Stimulated activated CD8-positive, alpha-beta memory T cell treated with anti-CD3 and anti-CD28 coated beads, Interleukin-2, amount 100 ng/mL, for 48 hours (primary cell): ENCODE data around the gene SH2B3.
"Not testable (repeated sequence)": the region's sequence is repeated elsewhere in the genome, so short reads cannot be mapped to it uniquely, and the experiment has no call there.

Experiments used
- DNase-seq, 2 donors: peaks; one replicate each; pipeline ENCODE4 v3.0.0-alpha.2; 2020; ENCODE audit warnings: low read depth in 2 of 2

Gene SH2B3

DNA sequence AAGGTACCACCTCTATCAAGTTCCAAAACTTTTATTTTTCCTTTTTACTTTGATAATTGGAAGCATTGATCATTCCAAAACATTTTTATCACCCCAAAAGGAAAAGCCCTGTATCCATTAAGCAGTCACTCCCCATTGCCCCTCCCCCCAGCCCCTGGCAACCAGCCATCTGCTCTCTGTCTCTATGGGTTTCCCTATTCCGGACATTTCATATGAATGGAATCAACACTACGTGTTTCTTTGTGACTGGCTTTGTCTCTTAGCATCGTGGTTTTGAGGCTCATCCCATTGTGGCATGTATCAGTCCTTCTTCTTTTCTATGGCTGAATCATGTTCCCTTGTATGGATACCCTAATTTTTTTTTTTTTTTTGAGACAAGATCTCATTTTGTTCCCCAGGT, 18.8 kb upstream of the SH2B3 start:
- no peak for DNase-seq

DNA sequence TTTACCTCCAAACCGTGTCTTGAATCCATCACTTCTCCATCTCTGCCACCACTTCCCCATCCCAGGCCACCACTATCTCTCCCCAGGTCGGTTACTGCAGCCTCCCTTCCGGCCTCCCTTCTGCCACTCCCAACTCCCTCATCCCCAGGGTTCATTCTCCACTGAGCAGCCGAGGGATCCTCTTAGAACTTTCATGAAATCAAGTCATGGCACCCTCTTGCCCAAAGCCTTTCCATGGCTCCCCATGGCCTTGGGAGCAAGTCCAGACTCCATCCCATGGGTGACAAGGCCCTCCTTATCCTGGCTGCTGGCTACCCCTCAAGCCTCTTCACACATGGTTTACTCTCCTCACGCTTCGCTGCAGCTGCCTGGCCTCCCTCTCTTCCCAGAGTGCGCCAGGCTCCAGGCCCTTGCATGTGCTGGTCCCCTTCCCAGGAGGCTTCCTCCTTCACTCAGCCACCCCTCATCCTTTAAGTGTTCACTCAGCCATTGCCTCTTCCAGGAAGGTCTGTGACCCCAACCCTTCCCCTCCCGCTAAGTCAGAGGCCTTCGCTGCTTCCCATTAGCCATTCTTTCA, 17.9 kb upstream of the SH2B3 start:
- no peak for DNase-seq

DNA sequence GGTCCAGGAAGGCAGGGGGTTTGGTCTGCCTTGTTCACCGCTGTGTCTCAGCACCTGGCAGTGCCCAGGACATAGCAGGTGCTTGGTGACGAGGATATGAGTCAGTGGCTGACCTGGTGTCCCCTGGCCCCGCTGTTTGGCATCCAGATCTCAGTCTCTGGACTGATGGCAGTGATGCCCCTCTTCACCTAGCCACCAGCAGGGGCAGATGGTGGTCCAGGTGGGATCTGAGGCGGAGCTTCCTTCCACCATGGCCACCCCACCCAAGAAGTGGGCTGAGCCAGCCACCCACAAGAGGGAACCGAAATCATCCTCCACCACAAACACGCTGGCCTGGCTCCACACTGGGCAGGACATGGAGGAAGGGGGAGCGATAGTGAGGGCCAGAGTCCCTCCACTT, 16.1 kb upstream of the SH2B3 start:
- no peak for DNase-seq

DNA sequence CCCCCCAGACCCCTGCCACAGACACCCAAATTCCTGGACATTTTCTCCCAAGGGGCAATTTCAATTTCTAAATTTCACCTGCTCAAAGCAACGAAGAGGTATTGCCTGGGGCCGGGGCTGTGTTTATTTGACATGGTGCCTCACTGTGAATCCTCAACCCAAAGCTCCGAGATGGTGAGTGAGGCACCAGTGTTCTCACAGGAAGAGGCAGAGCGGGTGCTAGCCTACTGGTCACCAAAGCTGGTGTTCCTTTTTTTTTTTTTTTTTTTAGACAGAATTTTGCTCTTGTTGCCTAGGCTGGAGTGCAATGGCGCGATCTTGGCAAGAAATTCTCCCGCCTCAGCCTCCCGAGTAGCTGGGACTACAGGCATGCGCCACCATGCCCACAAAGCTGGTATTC, 14.8 kb upstream of the SH2B3 start:
- no peak for DNase-seq

DNA sequence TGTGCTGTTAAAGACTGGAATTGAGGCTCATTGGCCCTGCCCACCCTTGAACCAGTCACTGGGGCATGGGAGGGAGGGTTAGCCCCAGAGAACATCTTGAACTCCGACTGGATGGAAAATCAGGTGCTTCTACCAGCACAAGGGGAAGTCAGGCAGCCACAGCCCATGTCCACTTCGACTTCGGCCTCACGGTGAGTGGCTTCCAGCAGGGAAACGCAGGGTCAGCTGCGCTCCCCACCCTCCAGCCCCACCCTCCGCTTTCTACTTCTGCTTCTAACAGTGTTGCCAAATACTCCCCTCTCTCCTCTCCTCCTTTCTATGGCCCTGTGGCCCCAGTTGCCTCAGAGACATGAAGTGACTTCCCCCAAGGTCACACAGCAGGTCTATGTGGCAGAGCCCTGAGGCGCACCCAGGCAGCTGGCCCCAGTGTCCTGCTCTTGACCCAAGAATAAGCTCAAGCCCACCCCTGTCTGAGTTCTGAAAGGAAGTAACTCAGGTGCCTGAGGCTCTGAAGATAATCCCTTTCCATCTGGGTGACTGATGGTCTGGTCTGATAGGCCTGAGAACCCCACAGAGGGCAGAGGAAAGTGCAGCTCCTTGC, 11.9 kb upstream of the SH2B3 start:
- no peak for DNase-seq

DNA sequence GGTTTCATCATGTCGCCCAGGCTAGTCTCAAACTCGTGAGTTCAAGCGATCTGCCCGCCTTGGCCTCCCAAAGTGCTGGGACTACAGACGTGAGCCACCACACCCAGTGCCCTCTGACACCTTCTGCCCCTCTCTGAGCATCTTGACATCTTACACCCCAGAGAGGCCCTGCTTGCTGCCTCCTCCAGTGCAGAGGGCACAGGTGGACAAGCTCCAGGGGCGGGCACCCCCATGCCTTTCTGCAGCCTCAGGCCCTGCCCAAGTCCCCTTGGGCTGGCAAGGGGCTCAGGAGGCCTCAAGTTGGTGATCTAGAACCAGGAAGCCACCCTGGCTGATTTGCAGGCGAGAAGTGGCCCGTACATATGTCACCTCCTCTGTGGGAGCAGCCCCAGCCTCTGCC, 11.2 kb upstream of the SH2B3 start:
- no peak for DNase-seq

DNA sequence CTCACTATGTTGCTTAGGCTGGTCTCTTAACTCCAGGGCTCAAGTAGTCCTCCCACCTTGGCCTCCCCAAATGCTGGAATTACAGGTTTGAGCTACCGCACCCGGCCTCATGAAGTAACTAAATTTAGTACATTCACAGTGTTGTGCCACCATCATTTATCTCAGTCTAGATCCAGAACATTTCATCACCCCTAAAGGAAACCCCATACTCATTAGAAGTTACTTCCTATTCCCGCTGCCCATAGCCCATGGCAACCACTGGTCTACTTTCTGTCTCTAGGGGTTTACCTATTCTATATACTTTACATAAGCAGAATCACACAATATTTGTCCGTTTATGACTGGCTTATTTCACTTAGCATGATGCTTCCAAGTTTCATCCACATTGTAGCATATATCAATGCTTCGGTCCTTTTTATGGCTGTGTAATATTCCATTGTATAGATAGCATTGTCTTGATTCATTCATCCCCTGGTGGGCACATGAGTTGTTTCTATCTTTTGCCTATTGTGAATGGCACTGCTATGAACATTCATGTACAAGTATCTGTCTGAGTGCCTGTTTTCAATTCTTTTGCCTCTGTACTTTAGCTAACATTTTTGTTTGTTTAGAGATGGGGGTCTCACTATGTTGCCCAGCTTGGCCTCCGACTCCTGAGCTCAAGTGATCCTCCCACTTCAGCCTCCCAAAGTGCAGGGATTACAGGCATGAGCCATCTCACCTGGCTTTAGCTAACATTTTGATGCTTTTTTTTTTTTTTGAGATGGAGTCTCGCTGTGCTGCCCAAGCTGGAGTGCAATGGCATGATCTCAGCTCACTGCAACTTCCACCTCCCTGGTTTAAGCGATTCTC, 10.2 kb upstream of the SH2B3 start:
- DNase-seq: no peak

DNA sequence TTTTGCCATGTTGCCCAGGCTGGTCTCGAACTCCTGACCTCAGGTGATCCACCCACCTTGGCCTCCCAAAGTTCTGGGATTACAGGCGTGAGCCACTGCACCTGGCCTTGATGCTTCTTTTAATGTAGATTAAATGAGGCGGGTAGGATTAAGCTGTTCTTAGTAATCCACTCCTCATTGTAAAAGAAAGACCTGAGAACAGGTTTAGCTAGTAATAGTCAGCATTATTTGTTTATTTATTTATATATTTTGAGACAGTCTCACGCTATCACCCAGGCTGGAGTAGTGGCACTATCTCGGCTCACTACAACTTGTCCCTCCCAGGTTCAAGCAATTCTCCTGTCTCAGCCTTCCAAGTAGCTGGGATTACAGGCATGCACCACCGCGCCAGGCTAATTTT, 9.5 kb upstream of the SH2B3 start:
- not testable (repeated sequence) for DNase-seq

DNA sequence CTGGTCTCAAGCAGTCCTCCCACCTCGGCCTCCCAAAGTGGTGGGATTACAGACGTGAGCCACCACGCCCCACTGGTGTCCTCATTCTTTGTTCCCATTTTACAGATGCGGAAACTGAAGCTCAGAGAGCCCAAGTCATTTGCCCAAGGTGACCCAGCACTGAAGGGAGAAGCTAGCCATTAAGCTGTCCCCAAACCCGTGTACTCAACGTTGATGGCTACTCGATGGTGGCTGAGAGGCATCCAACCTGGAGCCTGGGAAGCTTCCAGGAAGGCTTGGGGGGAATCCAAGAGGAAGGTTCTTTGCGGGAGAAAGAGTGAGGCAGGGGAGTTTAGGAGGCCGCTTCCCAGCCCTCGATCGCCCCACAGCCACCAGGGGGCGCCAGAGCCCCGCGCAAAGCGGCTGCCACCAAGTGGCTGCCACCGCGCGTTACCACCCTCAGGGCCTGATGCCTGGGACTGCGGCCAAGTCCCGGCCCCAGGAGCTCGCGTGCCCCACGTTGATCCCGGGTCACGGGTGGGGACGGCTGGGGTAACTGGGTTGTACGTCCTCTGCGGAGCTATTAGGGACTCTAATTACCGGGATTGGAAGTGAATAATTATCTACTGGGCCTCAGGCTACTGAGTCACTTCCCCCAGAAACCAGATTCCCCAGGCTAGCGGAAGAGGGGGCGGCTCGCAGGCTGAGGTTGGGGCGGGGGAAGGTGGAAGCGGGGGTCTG, 8.8 kb upstream of the SH2B3 start:
- peak; percentile 81 to 86 for DNase-seq

DNA sequence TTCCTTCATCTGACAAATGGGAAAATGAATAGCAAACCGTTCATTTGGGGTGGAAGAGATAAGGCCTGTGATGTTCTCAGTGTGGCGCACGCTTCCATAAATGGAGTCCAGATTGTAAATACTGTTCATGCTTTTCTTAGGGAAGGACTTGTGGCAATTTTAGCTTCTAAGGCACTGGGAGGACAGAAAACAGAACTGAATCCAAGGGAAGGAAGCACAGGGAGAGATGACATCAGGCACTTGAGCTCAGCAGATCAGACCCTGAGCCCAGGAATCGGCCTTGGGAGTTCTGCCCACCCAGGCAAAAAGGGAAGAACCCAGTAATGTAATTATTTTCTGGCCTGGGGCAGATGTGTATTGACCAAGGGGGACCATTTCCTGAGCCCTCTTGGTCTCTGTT, 7.2 kb upstream of the SH2B3 start:
- DNase-seq: no peak

DNA sequence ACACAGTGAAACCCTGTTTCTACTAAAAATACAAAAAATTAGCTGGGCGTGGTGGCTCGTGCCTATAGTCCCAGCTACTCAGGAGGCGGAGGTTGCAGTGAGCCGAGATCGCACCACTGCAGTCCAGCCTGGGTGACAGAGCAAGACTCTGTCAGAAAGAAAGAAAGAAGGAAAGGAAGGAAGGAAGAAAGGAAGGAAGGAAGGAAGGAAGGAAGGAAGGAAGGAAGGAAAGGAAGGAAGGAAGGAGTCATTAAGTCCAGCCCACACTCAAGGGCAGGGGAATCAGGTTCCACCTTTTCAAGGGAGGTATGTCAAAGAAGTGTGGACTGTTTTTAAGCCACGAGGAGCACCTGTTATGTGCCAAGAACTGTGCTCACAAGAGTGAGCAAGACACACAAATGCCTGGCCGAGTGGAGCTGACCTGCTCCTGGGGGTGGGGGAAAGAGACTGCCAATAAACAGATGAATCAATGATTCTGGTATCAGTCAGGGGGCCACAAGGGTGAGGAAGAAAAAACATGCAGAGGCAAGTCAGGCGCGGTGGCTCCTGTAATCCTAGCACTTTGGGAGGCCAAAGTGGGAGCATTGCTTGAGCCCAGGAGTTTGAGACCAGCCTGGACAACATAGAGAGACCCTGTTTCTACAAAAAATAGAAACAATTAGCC, 5.8 kb upstream of the SH2B3 start:
- DNase-seq: not testable (repeated sequence)

DNA sequence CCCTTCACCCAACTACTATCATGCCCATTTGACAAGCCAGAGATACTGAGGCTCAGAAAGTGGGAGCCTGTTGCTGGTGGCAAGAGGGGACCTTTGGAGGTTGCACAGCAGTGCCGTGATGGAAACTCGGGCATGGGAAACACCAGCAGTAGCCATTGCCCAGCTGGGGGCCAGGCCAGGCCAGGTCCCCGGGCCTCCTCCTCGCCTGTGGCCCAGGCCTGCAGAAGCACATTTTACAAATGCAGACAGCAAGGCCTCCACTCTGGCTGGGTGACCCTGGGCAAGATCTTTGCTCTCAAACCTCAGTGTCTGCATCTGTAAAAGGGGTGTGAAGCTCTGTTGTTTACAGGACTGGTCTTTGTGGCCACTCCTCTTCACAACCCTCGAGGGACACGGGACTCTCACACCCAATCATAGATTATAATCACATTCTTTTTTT, 4.5 kb upstream of the SH2B3 start:
- no peak for DNase-seq

DNA sequence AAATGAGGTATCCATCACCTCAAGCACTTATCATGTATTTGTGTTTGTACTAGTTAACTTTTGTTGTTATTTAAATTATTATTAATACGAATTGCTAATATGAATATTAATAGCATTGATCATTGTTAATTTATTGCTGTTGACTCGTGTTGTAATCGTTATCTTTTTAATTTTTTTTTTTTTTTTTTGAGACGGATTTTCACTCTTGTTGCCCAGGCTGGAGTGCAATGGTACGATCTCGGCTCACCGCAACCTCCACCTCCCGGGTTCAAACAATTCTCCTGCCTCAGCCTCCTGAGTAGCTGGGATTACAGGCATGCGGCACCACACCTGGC, 3.3 kb upstream of the SH2B3 start:
- DNase-seq: not testable (repeated sequence)

DNA sequence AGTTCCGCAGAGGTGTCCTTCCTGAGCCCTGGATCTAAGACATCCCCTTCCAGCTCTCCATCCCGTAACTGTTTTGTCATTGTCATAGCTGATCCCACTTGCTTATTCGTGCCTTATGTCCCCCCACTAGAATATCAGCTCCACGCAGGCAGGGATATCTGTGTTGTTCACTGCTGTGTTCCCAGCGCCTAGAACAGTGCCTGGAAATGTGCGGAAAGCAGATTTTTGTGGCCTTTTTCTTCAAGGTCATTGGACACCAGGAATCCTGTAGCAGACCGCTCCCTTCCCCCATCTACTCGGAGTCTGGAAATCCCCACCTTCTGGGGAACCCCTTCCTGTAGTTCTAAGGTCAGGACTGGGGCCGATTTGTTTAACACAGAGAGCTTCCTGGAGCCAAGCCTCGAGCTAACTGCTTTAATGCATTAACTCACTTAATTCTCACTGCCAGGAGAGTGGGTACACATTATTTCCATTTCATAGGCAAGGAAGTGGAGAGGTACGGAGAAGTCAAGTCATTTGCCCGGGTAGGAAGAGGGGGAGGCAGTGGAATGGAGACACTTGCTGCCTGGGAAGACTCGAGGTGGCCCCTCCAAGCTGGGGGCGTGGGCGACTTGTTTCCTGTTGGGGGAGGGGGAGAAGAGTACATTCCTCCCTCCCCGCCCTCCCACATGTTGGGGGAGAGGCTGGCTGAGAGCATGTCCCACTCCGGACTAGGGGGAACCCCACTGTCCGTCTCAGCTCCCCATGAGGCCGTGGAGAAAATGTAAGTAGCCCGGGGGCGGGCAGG, 1.2 kb upstream of the SH2B3 start:
- peak; percentile 68 to 73 for DNase-seq

DNA sequence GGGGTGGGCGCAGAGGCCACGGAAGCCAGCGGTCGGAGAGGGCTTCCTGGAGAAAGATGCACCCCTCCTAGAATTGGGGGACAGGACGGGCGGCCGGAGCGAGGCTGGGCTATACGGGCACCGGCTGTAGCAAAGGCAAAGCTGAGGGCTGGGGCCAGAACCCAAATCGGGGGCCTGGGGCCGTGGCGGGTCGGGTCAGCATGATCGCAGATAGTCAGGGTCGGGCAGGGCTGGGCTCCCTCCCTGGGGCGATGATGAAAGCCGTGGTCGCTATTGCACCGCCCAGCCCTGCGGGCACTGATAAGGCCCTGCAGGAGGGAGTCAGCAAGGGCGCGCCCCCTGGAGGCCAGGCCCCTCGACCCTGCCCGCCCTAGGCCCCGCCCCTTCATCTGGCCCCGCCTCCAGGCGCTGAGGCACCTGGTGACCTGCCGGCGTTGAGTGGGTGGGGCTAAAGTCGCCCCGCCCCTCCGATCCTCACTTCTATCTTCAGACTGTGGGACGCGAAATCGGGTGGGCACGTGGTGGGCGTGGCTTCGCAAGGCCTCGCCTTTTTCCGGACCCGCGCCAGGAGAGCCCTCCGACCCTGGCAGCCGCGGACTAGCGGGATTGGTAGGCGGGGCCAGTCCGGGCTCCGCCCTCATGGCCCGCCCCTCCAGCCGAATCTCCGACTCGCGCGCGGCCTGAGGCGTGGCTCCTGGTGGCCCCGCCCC, 419 bp upstream of the SH2B3 start:
- peak; percentile 99 to 100 for DNase-seq

DNA sequence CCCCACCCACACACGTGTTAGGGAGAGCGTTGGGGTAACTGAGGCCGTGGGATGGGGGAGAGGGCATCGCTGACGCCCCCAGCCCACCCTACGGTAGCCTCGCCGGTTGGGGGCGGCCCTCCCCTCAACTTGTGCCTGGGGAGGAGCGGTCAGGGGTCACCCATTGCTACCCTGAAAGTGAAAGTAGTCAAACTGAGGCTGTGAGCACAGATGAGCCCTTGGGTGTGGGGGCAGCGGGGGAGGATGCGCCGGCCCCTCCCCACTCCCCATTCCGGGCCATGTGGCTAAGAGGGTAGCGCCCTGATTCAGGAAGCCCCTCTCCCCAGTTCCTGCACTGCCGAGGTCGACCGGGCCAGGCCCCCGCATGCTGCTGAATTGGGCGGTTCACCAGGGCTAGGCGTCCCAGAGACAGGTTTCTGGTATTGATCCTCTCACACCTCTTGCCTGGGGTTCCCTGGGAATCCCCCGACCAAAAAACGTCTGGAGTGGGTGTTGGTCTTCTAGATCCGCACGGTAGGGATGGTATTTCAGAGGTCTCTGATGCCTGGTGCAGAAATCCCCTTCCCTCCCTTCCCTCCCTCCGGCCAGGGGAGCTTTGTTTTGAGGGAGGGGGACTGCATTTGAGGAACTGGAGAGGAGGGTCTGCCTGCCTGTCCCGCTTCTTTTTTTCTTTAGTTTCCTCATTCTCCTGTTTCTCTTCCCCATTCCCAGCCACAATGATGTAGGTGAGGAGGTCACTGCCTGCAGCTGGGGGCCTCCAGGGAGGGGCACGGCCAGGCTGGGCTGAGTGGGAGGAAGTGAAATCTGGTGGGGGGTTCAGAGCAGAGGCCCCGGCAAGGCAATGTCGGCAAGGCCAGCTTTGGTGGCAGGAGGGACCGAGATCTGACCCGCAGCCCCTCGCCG, 1.0 kb downstream of the SH2B3 start:
- DNase-seq: no peak

DNA sequence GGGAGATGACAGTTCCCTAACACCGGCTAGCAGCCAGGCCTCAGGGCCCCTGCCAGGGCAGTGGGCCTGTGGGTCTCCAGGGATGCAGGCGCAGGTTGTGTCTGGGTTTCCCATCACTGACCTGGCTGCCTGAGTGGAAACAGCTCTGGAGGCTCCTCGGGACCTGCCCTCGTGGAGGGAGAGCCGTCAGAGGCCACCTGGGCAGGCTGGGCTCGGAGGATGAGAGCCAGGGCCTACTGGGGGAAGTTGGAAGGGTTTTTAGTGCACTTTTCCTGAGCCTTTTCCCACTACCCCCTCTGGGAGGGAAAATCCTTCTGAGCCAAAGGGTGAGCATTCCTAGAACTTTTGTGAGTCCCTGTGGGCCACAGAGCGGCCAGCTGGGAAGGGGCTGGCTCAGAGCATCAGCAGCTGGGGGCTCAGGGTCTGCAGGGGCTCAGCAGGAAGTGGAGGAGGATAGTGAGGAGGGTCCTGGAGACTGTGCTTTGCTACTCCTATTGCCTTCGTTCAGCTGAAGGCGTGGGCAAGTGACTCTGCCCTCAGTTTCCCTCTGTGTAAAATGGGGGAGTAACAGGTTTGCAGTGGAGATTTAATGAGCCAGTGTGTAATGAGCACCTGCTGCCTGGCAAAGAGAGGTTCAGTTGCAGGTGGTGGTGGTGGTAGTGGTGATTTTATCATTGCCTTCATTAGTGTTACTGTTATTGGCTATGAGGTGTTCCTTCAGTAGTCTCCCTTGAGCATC, 1.8 kb downstream of the SH2B3 start:
- DNase-seq: no peak

DNA sequence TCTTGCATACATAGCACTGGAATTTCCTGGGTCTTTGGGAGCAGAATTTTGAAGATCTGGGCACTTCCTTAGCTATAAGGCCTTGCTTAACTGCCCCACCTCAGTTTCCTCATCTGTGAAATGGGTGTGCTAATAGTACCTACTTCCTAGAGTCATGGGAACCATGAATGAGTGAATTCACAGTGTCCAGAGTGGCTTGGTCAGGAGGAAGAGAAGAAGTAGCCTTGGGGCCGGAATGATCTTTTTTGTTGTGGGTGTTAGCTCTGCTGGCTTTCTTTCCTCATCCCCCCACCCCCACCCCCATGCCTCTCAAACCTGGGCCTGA, 2.4 kb downstream of the SH2B3 start:
- no peak for DNase-seq
